CD4-positive, CD25-positive, alpha-beta regulatory T cell (primary cell): ENCODE measurements around the gene TMEM30A. TPM values are rescaled to one million over a fixed set of nuclear protein-coding genes. Genes with fewer than 3 reads are reported as not detected.

Source experiments
- ATAC-seq, 2 donors: fragments of 150-1000 bp; cut with Tn5 transposase; one replicate each; pipeline ENCODE4 v1.10.0; 2021; ENCODE audit warnings: low read depth in 2 of 2, moderate number of reproducible peaks in 2 of 2, moderate library complexity in 1 of 2
- DNase-seq, 3 donors: peaks; one replicate each; pipeline versions ENCODE4 v3.0.0 to v3.0.0-alpha.2; 2012 to 2022; ENCODE audit warnings: mixed read lengths in 1 of 3
- H3K27ac ChIP-seq: one replicate; pipeline ENCODE4 v1.7.0; 2013; ENCODE audit warnings: mild to moderate bottlenecking, low read length; ENCODE audit not compliant: insufficient read depth, poor library complexity, severe bottlenecking
- H3K27me3 ChIP-seq: one replicate; pipeline ENCODE4 v1.7.0; 2013; ENCODE audit warnings: low read length; ENCODE audit not compliant: control insufficient read depth, insufficient read depth
- H3K36me3 ChIP-seq: one replicate; pipeline ENCODE4 v1.7.0; 2013; ENCODE audit warnings: mild to moderate bottlenecking, low read length, moderate library complexity; ENCODE audit not compliant: control insufficient read depth, insufficient read depth
- H3K4me1 ChIP-seq: 2 replicates; pipeline ENCODE4 v1.7.0; 2013; ENCODE audit warnings: mild to moderate bottlenecking, low read length; ENCODE audit not compliant: insufficient read depth, control insufficient read depth, poor library complexity, severe bottlenecking
- H3K4me3 ChIP-seq: one replicate; pipeline ENCODE4 v1.7.0; 2013; ENCODE audit warnings: low read depth, mild to moderate bottlenecking, low read length, moderate library complexity
- H3K9me3 ChIP-seq, 2 experiments: 1 replicate in 1 of 2; 2 replicates in 1 of 2; pipeline ENCODE4 v1.7.0; 2013; ENCODE audit warnings: low read length in 2 of 2, mild to moderate bottlenecking in 1 of 2, moderate library complexity in 1 of 2; ENCODE audit not compliant: control insufficient read depth in 2 of 2
- H3K27ac Mint-ChIP-seq, 3 donors: one replicate each; pipeline ENCODE4 v1.8.0; 2020 to 2022; ENCODE audit warnings: mild to moderate bottlenecking in 3 of 3, mixed read lengths in 3 of 3, moderate library complexity in 2 of 3
- H3K27me3 Mint-ChIP-seq: one replicate; pipeline ENCODE4 v1.8.0; 2022; ENCODE audit warnings: mild to moderate bottlenecking, mixed read lengths
- H3K36me3 Mint-ChIP-seq: one replicate; pipeline ENCODE4 v1.8.0; 2020; ENCODE audit warnings: mixed read lengths
- H3K4me1 Mint-ChIP-seq, 4 donors: one replicate each; pipeline ENCODE4 v1.8.0; 2020 to 2022; ENCODE audit warnings: mixed read lengths in 4 of 4, mild to moderate bottlenecking in 1 of 4
- H3K4me3 Mint-ChIP-seq, 4 donors: one replicate each; pipeline ENCODE4 v1.8.0; 2020 to 2022; ENCODE audit warnings: mild to moderate bottlenecking in 4 of 4, mixed read lengths in 4 of 4, moderate library complexity in 3 of 4
- H3K9me3 Mint-ChIP-seq, 7 donors: one replicate each; pipeline ENCODE4 v1.8.0; 2020 to 2022; ENCODE audit warnings: mixed read lengths in 7 of 7, mild to moderate bottlenecking in 3 of 7, moderate library complexity in 2 of 7
- polyA plus RNA-seq, 4 donors: library from polyadenylated mRNA; unstranded; fragments of 300-500 nt; fragmentation: Illumina TruSeq; gene quantifications; one replicate each; pipeline ENCODE4 v1.2.3, GENCODE V29; 2021
- total RNA-seq: library from RNA; stranded (reverse); gene quantifications from one replicate; pipeline ENCODE4 v1.2.3, GENCODE V29; 2022

TMEM30A gene
- total and polyA plus RNA-seq, 5 donors from 2014 or later = 32.5 to 45.5 (median 41.2) TPM

DNA sequence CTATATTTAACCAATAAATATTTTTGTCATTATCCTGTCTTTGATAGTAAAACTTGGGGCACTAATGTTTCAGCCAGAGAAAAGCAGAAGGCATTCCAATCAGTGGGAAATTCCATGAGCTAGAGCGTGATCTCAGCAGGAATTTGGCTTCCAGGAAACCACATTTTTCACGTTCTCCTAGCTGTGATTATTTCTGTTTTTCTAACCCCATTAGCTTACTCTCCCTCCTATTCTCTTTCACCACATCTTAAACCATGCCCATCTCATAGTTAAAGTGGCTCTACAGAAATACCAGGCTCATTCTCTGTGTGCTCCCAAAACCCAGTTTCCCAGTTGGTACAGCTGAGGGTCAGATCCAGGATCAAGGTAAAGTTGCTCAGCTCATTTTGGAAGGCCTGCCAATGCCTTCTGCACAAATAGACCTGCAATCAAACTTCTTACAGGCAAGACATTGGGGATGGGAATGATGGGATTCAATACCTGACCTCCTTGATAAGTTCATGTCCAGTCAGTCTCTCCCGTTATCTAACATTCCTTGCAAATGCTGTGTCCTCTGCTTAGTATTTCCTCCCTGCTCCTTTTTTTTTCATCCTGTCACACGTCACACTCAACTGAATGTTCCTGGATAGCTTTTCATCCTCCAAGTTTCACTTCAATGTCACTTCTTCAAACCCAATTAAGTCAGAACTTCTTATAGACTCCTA lies 33.1 kb upstream of the TMEM30A start:
- H3K9me3 ChIP-seq = no peaks in the 10 kb centered on the region
- Mint-ChIP-seq H3K9me3 (peaks cover 0 to 2% (median 0%) of the 10 kb centered on the region in 7 donors), H3K27ac (no peak overlapping the region), H3K27me3 (peaks cover 21% of the 10 kb centered on the region), H3K4me1 (peaks cover 0 to 13% (median 0%) of the 10 kb centered on the region in 4 donors), H3K36me3 (no peaks in the 10 kb centered on the region), H3K4me3 (no peak overlapping the region)
- no peaks in the 10 kb centered on the region for H3K36me3 ChIP-seq
- ATAC-seq (no peak), DNase-seq (no peak)
- H3K27ac ChIP-seq = no peak overlapping the region
- no peak overlapping the region for H3K4me3 ChIP-seq
- H3K27me3 ChIP-seq = peaks cover 2% of the 10 kb centered on the region
- H3K4me1 ChIP-seq = no peaks in the 10 kb centered on the region

DNA sequence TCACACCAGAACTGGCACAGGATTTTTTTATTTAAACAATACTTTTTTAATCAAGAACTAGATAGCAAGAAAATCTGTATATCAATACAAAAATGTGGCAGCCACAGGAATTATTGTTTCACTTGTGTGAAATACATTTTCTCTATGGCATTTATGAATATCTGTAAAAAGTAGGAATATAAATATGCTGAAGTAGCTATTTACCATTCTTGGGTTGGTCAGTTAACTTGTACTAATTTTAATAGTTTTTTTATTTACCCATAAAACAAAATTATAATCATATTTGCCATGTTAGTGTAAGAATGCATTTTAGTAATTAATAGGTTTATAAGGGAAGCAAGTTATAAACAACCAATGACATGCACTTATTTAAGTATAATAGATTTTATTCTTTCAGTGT lies 31.4 kb upstream of the TMEM30A start:
- no peaks in the 10 kb centered on the region for H3K36me3 Mint-ChIP-seq
- H3K27me3 Mint-ChIP-seq = peaks cover 15% of the 10 kb centered on the region
- no peaks in the 10 kb centered on the region for H3K9me3 Mint-ChIP-seq
- no peak overlapping the region for H3K4me3 Mint-ChIP-seq
- Histone ChIP-seq H3K4me3 (no peak overlapping the region), H3K27me3 (peaks cover 2% of the 10 kb centered on the region), H3K36me3 (no peaks in the 10 kb centered on the region), H3K9me3 (no peaks in the 10 kb centered on the region), H3K4me1 (no peaks in the 10 kb centered on the region), H3K27ac (no peak overlapping the region)
- H3K4me1 Mint-ChIP-seq = peaks cover 0 to 13% (median 0%) of the 10 kb centered on the region in 4 donors
- H3K27ac Mint-ChIP-seq = no peak overlapping the region
- ATAC-seq (no peak), DNase-seq (no peak)

DNA sequence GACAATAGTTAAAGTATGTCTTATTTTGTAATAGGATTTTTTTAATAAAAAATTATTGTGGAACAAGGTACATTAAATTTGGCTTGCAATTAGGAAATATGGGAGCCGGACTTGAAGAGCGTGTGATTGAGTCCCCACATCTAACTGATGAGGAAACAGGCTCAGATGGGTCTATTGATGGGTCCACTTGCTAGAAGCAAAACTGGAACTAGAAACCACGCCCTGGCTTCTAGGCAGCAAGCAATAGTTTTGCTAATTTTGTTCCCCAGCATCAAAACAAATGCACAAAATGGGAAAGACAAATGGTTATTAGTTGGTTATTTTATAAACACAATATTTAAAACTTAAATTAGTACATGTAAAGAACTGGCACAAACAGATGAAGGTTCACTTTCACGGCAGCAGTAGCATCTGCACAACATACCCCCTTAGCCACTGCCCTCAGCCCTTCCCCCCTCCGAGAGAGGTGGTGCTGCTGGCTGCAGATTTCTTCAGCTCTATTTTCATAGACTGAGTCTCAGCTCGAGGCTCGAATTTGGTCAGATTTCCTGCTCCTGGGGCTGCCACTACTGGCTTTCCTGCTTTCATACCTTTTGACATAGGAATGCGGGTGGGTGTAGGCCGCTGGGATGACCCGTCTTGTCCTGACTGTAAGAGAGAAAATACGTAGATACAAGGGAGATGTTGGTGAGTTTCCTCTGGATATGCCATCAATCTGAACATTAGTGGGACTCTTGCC lies 23.8 kb upstream of the TMEM30A start:
- Mint-ChIP-seq H3K27ac (no peak overlapping the region), H3K4me1 (peaks cover 0 to 2% (median 1%) of the 10 kb centered on the region in 4 donors), H3K4me3 (no peak overlapping the region), H3K36me3 (no peaks in the 10 kb centered on the region), H3K9me3 (no peaks in the 10 kb centered on the region), H3K27me3 (no peaks in the 10 kb centered on the region)
- Histone ChIP-seq H3K27ac (no peak overlapping the region), H3K9me3 (no peaks in the 10 kb centered on the region), H3K4me1 (no peaks in the 10 kb centered on the region), H3K36me3 (no peaks in the 10 kb centered on the region), H3K27me3 (peaks cover 11% of the 10 kb centered on the region), H3K4me3 (no peak overlapping the region)
- DNase-seq (no peak), ATAC-seq (no peak)

DNA sequence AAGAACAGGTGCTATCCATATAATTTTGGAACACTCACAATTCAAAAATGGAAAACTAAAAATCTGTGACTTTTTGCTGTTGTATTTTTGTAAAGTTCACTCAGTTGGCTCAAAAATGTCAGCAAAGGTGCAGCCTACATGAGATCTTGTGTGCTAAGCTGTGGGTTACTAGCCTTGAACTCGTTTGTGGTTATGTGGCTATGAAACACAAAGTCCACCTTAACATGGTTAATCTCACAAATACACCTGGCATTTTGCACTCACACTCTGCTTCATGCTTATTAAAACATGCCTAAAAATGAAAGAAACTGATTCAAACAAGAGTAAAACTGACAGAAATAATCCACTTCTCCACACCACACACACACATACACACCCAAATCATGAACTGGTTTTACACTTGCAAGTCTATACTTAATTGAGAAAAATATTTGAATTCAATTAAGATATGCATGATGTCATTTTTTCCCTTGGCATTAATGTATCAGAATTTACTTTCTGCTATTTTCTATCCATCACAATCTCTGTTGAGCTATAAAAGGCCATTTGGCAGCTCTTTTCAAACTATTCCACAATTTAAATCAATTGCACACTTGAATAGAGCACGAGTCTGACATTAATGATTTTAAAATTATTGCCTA lies 22.9 kb upstream of the TMEM30A start:
- no peak for ATAC-seq
- no peak overlapping the region for H3K27ac Mint-ChIP-seq
- peaks cover 0 to 2% (median under 1%) of the 10 kb centered on the region in 4 donors for H3K4me1 Mint-ChIP-seq

DNA sequence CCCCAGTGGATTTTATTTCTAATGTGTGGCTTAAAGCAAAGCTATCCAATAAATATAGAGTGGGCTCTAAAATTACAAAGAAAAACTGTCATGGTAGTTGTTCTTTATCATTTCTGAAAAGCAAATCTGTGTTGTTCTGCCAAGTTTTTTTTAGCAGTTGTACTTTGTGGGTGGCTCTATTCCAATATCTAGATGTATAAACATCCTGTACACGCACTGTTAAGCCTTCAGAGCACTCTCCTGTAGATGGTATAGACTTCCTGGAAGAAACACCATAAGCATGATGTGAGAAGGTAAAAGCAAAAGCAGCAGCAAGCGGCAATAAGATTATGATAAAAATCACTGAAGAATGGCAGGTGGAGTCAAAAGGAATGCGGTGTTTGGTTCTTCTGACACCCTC lies 21.5 kb upstream of the TMEM30A start:
- no peaks in the 10 kb centered on the region for H3K27me3 Mint-ChIP-seq
- Histone ChIP-seq H3K4me1 (no peaks in the 10 kb centered on the region), H3K27ac (no peak overlapping the region), H3K27me3 (peaks cover 11% of the 10 kb centered on the region), H3K36me3 (no peaks in the 10 kb centered on the region), H3K4me3 (no peak overlapping the region), H3K9me3 (no peaks in the 10 kb centered on the region)
- H3K4me3 Mint-ChIP-seq = no peak overlapping the region
- H3K9me3 Mint-ChIP-seq = no peaks in the 10 kb centered on the region
- ATAC-seq (peak in 1 of 2 donors; percentile 46), DNase-seq (peak in 1 of 3 donors; percentile 53)
- H3K4me1 Mint-ChIP-seq = peaks cover 0 to 2% (median under 1%) of the 10 kb centered on the region in 4 donors
- peak overlapping the region in 1 of 3 donors; percentile 65 for H3K27ac Mint-ChIP-seq
- no peaks in the 10 kb centered on the region for H3K36me3 Mint-ChIP-seq

More for the DNA sequence above, 22.9 kb upstream of the TMEM30A start:
- Histone ChIP-seq H3K4me1 (no peaks in the 10 kb centered on the region), H3K9me3 (no peaks in the 10 kb centered on the region), H3K27me3 (peaks cover 11% of the 10 kb centered on the region), H3K36me3 (no peaks in the 10 kb centered on the region), H3K4me3 (no peak overlapping the region), H3K27ac (no peak overlapping the region)
- no peaks in the 10 kb centered on the region for H3K27me3 Mint-ChIP-seq
- no peak overlapping the region for H3K4me3 Mint-ChIP-seq
- no peak for DNase-seq
- H3K36me3 Mint-ChIP-seq = no peaks in the 10 kb centered on the region
- no peaks in the 10 kb centered on the region for H3K9me3 Mint-ChIP-seq

DNA sequence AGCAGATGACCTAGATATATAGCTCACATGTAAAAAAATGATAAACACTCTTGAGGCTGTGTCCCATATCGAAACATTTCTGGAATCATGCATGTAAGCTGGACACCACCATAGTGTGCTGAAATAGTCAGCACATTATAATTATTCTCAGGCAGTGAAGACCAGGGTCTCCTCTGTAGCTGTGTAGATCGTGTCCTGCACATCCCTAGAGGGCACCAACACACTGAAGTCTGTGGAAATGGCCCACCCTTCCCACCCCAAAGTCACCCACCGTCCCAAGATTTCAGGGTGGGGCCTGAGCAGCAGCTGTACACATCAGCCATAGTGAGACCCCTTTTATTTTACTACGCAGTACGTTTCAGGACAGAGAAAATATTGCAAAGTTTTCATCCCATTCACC lies 21.0 kb upstream of the TMEM30A start:
- Histone ChIP-seq H3K4me1 (no peaks in the 10 kb centered on the region), H3K9me3 (no peaks in the 10 kb centered on the region), H3K27me3 (peaks cover 11% of the 10 kb centered on the region), H3K27ac (no peak overlapping the region), H3K36me3 (no peaks in the 10 kb centered on the region), H3K4me3 (no peak overlapping the region)
- Mint-ChIP-seq H3K27ac (peak overlapping the region in 1 of 3 donors; percentile 65), H3K4me3 (no peak overlapping the region), H3K4me1 (peaks cover 0 to 2% (median under 1%) of the 10 kb centered on the region in 4 donors), H3K27me3 (no peaks in the 10 kb centered on the region), H3K36me3 (no peaks in the 10 kb centered on the region), H3K9me3 (no peaks in the 10 kb centered on the region)
- DNase-seq (no peak), ATAC-seq (no peak)

DNA sequence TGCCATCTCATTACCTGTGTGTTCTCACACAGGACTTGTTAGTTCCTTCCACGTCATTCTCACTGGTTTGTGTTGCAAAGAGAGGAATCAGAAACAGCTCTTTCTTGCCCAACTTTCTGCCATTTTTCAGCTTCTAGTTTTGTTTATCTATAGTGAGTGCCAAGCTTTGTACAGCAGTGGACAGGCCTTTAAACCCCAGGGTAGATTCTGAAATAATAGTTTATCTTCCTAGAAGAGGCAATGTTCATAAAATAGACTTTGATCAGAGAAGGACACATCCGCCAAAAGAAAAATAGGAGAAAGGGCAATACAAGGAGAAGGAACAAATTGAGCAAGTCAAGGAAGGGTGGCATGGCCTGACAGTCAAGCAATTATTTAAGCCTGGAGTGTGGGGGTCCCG lies 17.7 kb upstream of the TMEM30A start:
- Histone ChIP-seq H3K4me1 (no peaks in the 10 kb centered on the region), H3K27ac (no peak overlapping the region), H3K27me3 (peaks cover 3% of the 10 kb centered on the region), H3K9me3 (no peaks in the 10 kb centered on the region), H3K36me3 (no peaks in the 10 kb centered on the region), H3K4me3 (no peak overlapping the region)
- Mint-ChIP-seq H3K27ac (no peak overlapping the region), H3K9me3 (no peaks in the 10 kb centered on the region), H3K4me1 (peaks cover 0 to 2% (median under 1%) of the 10 kb centered on the region in 4 donors), H3K27me3 (no peaks in the 10 kb centered on the region), H3K36me3 (no peaks in the 10 kb centered on the region), H3K4me3 (no peak overlapping the region)
- ATAC-seq (no peak), DNase-seq (no peak)
